HepG2 (cell line): ENCODE data around the gene MFSD11. TPM values are rescaled to one million over a fixed set of nuclear protein-coding genes. Genes with fewer than 3 reads are reported as not detected.

Experiments used
- BRD4 ChIP-seq: sonication (generic); formaldehyde crosslinking; IDR thresholded peaks from 2 replicates; pipeline ENCODE4 v1.4.0; 2020; ENCODE audit warnings: missing genetic modification reagents
- HNF4A ChIP-seq: sonication (generic); formaldehyde crosslinking; IDR thresholded peaks from 2 replicates; pipeline ENCODE4 v1.4.0; 2020; ENCODE audit warnings: missing genetic modification reagents
- NCOA2 ChIP-seq: sonication (generic); formaldehyde crosslinking; IDR thresholded peaks from 2 replicates; pipeline ENCODE4 v1.8.0; 2022; ENCODE audit warnings: inconsistent platforms
- RCOR2 ChIP-seq: IDR thresholded peaks from 2 replicates; pipeline ENCODE4 v1.6.1; 2016; ENCODE audit warnings: missing biosample characterization, missing genetic modification reagents
- REXO4 ChIP-seq: sonication (generic); formaldehyde crosslinking; IDR thresholded peaks from 2 replicates; pipeline ENCODE4 v1.8.0; 2022; ENCODE audit warnings: missing genetic modification reagents, mild to moderate bottlenecking, borderline replicate concordance
- ZFP62 ChIP-seq: sonication (generic); formaldehyde crosslinking; IDR thresholded peaks from 2 replicates; pipeline ENCODE4 v1.4.0; 2020; ENCODE audit warnings: missing genetic modification reagents
- ZNF20 ChIP-seq: sonication (generic); formaldehyde crosslinking; IDR thresholded peaks from 2 replicates; pipeline ENCODE4 v1.4.0; 2020; ENCODE audit warnings: mild to moderate bottlenecking, moderate library complexity, missing genetic modification reagents
- ZNF205 ChIP-seq: IDR thresholded peaks from 2 replicates; pipeline ENCODE4 v1.6.1; 2018; ENCODE audit warnings: missing biosample characterization, missing genetic modification reagents
- ZNF407 ChIP-seq: sonication (generic); formaldehyde crosslinking; IDR thresholded peaks from one replicate; pipeline ENCODE4 v1.5.1; 2020; ENCODE audit warnings: mild to moderate bottlenecking, missing genetic modification reagents; ENCODE audit errors: not compliant biosample characterization
- polyA plus RNA-seq, 8 experiments: library from polyadenylated mRNA; depleted of rRNA in 3 of 8; stranded (reverse) in 7 of 8; unstranded in 1 of 8; fragments of >200 nt; fragmentation: Illumina TruSeq in 4 of 8; extraction: Trizol in 4 of 8; gene quantifications; 2 replicates each; pipeline versions ENCODE4 v1.2.1 to v1.2.3, GENCODE V29; 2011 to 2016; ENCODE audit warnings: low read depth in 4 of 8, missing spikeins in 1 of 8, mixed read lengths in 1 of 8; ENCODE audit not compliant: insufficient read depth in 1 of 8
- total RNA-seq, 5 experiments: library from RNA; depleted of rRNA; stranded (reverse); fragments of >200 nt; fragmentation: Illumina TruSeq; extraction: Trizol; gene quantifications; 2 replicates each; pipeline ENCODE4 v1.2.3, GENCODE V29; 2016; ENCODE audit warnings: low read depth in 1 of 5
- TF ChIP-seq, protein P1 (sequence below): sonication (generic); formaldehyde crosslinking; IDR thresholded peaks from 2 replicates; pipeline ENCODE4 v1.4.0; 2020; ENCODE audit warnings: missing genetic modification reagents
- TF ChIP-seq, protein P2 (sequence below): fragments of 450-650 bp; IDR thresholded peaks from 2 replicates; pipeline ENCODE4 v1.6.1; 2016
- TF ChIP-seq, protein P3 (sequence below): fragments of 450-650 bp; IDR thresholded peaks from 2 replicates; pipeline ENCODE4 v1.6.1; 2017; ENCODE audit warnings: mild to moderate bottlenecking
- TF ChIP-seq, protein P4 (sequence below): sonication (generic); formaldehyde crosslinking; IDR thresholded peaks from 2 replicates; pipeline ENCODE4 v1.5.0; 2020; ENCODE audit warnings: missing genetic modification reagents
- TF ChIP-seq, protein P5 (sequence below): sonication (generic); formaldehyde crosslinking; IDR thresholded peaks from 2 replicates; pipeline ENCODE4 v1.5.0; 2020; ENCODE audit warnings: missing genetic modification reagents

MFSD11 gene
- total and polyA plus RNA-seq, 2 of the 13 experiments (the other 11 are each of a cell fraction or from before 2014, with no cell fraction given): 26.1 to 36.3 TPM

- TF ChIP-seq, protein P1, sequence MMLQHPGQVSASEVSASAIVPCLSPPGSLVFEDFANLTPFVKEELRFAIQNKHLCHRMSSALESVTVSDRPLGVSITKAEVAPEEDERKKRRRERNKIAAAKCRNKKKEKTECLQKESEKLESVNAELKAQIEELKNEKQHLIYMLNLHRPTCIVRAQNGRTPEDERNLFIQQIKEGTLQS (CRISPR knock-in tag): no peak
- TF ChIP-seq, protein P2, sequence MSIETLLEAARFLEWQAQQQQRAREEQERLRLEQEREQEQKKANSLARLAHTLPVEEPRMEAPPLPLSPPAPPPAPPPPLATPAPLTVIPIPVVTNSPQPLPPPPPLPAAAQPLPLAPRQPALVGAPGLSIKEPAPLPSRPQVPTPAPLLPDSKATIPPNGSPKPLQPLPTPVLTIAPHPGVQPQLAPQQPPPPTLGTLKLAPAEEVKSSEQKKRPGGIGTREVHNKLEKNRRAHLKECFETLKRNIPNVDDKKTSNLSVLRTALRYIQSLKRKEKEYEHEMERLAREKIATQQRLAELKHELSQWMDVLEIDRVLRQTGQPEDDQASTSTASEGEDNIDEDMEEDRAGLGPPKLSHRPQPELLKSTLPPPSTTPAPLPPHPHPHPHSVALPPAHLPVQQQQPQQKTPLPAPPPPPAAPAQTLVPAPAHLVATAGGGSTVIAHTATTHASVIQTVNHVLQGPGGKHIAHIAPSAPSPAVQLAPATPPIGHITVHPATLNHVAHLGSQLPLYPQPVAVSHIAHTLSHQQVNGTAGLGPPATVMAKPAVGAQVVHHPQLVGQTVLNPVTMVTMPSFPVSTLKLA: no peak
- TF ChIP-seq NCOA2 (no peak; the same call in 1 of the 2 replicates), BRD4 (CRISPR knock-in tag) (no peak), ZNF407 (CRISPR knock-in tag) (peak; percentile 6), ZNF205 (CRISPR knock-in tag) (no peak), RCOR2 (CRISPR knock-in tag) (no peak), REXO4 (CRISPR knock-in tag) (no peak), ZFP62 (CRISPR knock-in tag) (no peak), ZNF20 (no peak), HNF4A (peak; percentile 40)
- TF ChIP-seq, protein P3, sequence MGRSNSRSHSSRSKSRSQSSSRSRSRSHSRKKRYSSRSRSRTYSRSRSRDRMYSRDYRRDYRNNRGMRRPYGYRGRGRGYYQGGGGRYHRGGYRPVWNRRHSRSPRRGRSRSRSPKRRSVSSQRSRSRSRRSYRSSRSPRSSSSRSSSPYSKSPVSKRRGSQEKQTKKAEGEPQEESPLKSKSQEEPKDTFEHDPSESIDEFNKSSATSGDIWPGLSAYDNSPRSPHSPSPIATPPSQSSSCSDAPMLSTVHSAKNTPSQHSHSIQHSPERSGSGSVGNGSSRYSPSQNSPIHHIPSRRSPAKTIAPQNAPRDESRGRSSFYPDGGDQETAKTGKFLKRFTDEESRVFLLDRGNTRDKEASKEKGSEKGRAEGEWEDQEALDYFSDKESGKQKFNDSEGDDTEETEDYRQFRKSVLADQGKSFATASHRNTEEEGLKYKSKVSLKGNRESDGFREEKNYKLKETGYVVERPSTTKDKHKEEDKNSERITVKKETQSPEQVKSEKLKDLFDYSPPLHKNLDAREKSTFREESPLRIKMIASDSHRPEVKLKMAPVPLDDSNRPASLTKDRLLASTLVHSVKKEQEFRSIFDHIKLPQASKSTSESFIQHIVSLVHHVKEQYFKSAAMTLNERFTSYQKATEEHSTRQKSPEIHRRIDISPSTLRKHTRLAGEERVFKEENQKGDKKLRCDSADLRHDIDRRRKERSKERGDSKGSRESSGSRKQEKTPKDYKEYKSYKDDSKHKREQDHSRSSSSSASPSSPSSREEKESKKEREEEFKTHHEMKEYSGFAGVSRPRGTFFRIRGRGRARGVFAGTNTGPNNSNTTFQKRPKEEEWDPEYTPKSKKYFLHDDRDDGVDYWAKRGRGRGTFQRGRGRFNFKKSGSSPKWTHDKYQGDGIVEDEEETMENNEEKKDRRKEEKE: no peak
- TF ChIP-seq, protein P4, sequence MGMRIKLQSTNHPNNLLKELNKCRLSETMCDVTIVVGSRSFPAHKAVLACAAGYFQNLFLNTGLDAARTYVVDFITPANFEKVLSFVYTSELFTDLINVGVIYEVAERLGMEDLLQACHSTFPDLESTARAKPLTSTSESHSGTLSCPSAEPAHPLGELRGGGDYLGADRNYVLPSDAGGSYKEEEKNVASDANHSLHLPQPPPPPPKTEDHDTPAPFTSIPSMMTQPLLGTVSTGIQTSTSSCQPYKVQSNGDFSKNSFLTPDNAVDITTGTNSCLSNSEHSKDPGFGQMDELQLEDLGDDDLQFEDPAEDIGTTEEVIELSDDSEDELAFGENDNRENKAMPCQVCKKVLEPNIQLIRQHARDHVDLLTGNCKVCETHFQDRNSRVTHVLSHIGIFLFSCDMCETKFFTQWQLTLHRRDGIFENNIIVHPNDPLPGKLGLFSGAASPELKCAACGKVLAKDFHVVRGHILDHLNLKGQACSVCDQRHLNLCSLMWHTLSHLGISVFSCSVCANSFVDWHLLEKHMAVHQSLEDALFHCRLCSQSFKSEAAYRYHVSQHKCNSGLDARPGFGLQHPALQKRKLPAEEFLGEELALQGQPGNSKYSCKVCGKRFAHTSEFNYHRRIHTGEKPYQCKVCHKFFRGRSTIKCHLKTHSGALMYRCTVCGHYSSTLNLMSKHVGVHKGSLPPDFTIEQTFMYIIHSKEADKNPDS: peak; percentile 75; the same call in 1 of the 2 replicates
- TF ChIP-seq, protein P5, sequence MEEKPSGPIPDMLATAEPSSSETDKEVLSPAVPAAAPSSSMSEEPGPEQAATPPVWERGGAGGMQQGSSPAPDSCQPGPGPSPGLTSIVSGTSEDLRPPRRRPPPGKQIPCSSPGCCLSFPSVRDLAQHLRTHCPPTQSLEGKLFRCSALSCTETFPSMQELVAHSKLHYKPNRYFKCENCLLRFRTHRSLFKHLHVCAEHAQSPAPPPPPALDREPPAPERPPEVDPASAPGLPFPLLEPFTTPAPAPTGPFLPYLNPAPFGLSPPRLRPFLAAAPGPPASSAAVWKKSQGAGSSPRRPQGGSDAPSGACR (CRISPR knock-in tag): no peak
These were observed 11.6 kb upstream of the MFSD11 start, which contains the start of gene JMJD6 (continued) for GRCh38 chr17:76726231-76726775.
